OCI-LY1 (cell line): ENCODE results near the gene PNPLA3.

Experiments
- CTCF ChIP-seq: fragments of 200-600 bp; sonication (generic), shearing (Covaris generic); IDR thresholded peaks from 2 replicates; pipeline ENCODE4 v1.5.1; 2017; ENCODE audit warnings: mild to moderate bottlenecking, antibody characterized with exemption, low read length, moderate library complexity, mixed read lengths
- EZH2 ChIP-seq: fragments of 200-600 bp; sonication (generic), shearing (Covaris generic); IDR thresholded peaks from 2 replicates; pipeline ENCODE4 v1.8.0; 2017; ENCODE audit warnings: borderline replicate concordance, mixed run types, mild to moderate bottlenecking, antibody characterized with exemption, low read length, moderate library complexity, mixed read lengths

DNA sequence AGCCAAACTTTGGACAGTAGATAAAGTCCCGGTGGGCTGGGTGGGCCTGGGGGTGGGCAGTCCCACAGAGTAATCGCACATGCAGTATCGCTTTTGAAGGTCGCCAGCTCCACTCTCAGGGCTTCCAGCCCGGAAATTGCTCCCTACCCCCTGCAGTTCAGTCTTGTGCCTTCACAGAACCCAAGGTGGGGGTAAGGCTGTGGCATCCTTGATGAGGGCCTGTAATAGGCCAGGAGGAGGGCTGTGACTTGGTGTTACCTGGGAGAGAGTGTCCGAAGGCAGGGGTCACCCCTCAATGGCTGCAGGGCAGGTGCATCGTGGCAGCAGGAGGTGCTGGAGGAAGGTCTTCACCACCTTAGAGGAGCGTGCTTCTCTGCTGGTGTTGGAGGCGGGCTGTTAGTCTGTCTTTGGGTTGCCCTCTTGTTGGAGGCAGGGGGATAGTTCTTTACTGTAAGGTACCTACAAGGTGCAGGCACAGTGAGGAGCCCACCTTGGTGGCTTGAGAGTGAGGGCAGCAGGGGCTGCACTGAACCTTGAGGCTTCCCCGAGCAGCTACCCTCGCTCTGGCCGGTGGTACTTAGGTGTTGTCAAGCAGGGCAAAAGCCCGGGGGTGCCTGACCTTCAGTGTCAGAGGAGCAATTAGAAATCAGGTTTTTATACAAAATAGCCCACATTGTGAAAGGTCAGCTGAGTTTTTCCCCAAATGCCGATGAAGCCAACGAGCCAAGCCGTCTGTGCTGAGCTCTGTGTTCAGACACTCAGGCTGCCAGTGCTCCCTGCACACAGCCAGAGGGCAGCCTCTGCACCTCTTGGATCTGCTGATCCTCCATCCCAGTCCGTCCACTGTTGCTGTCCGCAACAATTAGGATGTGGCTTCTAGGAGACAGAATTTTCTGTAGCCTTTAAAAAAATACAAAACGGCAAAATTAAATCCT, 53.5 kb downstream of the PNPLA3 start:
- TF ChIP-seq CTCF (no peak), EZH2 (no peak)
